MV-4-11 (cell line): ENCODE data around the gene TRPT1.

Experiments used
- DNase-seq: peaks from one replicate; lab custom pipeline; 2025; lab: John Stamatoyannopoulos, UW

Gene TRPT1

DNA sequence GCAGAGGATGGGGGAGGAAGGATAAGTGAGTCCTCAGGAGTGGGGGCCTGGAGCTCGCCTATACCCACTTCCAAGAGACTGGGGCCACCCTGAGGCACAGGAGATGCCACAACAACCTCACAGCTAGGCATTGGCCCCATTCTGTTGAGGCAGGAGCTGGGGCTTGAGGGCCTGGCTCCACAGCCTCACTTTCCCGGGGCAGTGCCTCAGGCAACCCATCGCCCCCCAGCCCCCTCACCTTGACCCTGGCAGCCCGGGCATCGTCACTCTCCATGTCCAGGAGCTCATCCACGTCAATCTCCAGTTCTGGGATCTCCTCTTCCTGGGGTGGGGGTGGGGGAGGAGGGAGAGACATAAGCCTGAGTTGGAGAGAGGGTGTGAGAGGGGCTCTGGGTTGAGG, 19.0 kb upstream of the TRPT1 start:
- DNase-seq, result no peak

DNA sequence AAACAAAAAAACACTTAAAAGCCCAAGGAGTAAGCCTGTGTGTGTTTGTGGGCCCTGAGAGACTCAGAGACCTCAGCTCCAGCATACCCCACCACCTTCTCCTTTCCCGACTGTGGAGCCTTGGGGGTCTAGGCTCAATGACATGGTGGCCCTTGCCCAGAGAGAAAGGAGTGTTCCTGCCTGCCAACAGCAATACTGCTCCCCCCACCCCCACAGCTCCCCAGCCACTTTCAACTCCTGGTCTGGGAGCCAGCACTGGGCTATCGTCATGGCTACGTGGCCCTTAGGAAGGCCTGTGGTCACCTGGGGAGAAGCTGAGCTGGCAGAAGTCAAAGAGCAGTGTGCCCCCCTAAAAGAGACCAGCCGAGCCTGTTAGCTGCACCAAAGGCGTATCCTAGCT, 18.1 kb upstream of the TRPT1 start:
- no peak for DNase-seq

DNA sequence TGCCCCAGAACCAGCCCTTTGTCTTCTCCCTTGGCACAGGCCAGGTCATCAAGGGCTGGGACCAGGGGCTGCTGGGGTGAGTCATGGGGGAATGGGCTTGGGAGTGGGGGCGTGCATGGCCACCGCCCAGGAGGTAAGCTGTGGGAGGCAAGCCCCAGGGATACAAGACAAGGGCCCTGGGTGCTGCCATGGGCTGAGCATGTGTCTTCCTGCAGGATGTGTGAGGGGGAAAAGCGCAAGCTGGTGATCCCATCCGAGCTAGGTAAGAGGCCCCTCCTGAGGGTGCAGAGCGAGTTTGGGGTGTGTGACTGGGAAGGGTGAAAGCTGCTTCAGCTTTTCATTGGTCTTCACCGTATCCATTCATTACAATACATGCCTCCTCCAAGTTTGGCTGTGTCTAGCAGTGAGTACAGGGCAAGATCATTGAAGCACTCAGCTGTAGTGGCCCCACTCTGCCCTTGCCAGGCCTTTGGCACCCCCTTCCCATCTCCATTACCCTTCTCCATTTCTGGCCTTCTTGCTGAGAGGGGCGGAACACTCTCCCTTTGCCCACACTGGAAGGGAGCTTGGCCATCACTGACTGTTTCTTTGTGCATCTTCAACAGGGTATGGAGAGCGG, 17.4 kb upstream of the TRPT1 start:
- no peak for DNase-seq

DNA sequence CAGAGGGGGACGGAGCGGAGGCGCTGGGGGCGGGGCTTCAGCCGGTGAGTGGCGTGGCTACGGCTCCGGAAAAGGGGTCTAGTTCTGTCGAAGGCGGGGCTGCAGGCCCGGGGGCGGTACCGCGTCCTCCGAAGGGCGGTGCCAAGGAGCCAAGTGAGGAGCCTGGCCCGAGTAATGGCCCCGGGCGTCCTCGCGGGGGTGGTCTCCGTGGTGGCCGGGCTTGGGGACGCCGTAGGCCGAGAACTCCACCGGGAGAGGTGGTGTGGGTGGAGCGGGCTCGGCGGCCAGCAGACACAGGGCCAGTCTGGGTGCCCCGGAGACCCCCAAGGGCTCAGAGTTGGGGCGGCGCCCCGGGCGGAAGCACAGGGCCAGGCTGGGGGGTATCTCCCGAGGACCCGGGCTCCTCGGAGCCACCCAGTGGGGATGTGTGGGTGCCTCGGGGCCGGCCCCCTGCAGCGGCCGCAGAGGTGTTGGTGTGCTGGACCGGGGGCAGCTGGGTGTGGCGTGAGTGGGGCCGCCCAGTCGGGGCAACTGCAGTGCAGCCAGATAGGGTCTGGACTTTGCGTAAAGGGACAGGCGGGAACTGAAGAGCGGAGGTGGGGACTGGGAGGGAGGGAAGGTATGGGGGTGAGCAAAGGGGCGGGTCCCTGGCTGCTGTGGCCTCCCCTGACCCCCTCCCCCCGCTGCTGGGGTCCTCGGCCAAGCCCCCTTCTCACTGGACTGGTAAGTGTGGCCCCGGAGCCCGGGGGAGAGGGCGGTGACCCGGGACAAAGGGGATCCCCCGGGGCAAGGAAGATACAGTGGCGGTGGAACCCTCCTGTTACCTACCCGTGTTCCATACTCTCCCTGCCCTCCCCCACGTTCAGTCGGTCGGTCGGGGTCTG, 15.7 kb upstream of the TRPT1 start:
- no peak for DNase-seq

DNA sequence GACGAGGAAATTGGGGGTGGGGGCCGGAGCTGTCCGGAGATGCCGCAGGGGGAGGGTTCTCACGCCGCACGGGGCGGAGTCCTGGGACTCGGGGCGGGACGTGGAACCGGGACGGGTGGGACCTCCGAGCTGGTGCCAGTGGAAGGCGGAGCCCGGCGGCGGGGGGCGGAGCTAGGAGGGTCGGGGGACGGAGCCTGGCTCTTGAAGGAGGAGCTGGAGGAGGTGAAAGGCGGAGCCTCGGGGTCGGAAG, 15.2 kb upstream of the TRPT1 start:
- peak; percentile 97 for DNase-seq

DNA sequence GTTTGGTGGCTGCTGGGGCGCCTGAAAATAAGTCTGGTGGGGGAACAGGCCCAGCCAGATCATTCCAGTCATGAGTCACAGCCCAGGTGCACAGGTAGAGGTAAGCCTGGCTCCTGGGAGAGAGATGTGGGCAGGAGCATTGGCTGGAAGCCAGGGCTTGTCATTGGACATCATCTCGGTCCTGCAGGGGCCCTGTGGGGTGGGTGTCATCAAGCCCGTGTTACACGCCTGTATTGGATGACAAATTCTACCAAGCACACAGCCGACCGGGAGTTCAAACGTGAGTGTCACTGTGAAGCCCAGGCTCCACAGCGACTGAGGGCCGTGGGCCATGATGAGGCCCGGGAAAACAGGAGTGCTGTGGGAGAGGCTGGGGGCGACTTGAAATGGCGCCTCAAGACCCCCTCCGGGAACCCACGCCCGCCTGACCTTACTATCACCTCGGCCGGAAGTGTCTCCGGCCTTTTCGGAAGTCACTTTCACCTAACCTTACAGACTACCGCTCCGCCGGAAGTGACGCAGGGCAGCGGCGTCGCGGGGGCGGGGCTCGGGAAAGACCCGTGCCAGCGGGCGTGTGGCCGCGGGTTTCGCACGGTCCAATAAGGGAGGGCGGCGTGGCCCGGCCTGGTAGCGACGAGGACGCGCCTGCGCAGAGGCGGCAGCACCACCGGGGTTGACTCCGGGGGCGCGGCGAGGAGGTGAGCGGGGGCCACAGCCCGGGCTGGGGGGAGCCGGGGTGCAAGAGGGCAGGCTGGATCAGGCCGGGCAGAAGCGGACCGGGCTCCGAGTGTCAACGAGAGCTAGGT, 14.7 kb upstream of the TRPT1 start, which contains the start of gene FKBP2:
TSS of gene FKBP2 (plus strand) at position 661 of the 806 bp plus-strand sequence. CDS start 1,293 bp downstream, outside the sequence.
- peak; percentile 96 for DNase-seq

DNA sequence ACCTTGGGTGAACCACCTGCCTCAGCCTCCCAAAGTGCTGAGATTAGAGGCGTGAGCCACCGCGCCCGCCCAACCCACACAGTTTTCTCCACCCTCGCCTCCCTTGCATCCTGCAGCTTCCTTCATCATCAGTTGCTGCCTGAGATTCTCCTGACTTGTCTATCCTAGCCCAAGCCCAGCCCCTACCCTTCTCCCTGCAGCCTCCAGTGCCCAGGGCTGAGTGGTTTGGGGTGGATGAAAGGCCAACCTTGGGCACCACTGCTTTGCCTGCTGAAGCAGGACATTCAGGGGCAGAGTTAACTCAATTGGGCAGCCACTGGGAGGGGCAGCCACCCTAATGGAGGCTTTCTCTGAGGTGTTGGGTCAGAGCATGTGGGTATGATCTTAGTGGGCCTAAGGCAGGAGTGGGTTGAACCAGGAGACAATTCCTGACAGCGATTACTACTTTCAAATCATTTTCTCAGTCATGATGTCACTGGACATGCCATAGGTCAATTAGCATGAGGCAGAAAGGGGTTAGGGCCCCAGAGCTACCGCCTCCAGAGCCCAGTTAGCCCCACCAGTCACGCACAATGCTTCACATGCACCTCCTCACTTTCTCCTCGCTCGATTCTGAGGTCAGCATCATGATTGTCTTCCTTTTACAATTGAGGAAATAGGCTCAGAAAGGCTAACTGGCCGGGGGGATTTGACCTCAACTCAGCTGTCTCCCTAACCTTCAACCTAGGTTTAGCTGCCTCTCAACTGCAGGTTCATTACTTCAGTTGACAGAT, 13.9 kb upstream of the TRPT1 start:
- peak; percentile 98 for DNase-seq

DNA sequence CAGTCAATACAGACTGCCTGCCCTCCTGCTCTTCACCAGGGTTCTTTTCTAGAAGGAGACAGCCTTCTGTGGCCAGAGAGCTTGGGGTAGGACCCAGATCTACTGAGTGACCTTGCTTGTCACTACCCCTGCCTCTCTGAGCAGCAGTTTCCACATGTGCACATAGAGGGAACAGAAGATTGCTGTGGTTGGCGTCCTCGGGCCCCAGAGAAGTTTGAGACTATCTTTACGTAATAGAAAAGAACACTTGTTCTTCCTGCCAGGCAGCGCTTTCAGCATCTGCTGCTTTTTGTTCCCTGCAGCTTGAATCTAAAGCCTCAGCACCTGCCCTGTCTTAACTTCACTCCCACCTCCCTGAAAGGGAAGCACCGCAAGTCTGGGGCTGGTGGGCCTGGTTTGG, 13.0 kb upstream of the TRPT1 start:
- DNase-seq, result peak; percentile 91

DNA sequence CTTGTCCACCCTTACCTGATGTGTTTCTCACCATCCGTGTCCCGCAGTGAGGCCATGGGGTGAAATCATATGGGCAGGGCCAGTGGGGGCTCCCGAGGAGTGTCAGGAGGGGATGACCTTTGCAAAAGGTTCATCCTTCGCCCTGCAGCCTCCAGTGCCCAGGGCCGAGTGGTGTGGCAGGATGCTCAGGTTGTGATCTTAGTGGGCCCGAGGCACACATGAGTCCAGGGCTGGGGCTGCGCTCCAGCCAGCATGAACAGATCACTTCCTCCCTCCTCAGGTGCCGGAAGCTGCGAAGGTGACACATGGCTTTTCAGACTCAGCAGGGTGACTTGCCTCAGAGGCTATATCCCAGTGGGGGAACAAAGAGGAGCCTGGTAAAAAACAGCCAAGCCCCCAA, 12.1 kb upstream of the TRPT1 start:
- DNase-seq, result no peak

DNA sequence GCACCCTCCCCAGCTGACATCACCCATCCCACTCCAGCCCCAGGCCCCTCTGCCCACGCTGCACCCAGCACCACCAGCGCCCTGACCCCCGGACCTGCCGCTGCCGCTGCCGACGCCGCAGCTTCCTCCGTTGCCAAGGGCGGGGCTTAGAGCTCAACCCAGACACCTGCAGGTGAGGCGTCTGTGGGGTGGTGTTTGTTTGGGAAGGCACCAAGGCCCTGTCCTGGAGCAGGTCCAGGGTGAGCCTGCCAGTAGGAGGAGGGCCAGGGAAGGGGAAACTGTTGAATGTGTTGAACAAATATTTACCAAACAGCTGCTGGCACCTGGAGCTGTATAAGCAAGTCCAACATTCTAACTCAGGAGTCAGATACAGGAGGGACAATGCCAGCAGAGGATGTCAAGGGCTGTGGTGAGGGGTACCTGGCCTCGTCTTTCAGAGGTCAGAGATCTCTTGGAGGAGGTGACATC, 11.5 kb upstream of the TRPT1 start:
- no peak for DNase-seq

DNA sequence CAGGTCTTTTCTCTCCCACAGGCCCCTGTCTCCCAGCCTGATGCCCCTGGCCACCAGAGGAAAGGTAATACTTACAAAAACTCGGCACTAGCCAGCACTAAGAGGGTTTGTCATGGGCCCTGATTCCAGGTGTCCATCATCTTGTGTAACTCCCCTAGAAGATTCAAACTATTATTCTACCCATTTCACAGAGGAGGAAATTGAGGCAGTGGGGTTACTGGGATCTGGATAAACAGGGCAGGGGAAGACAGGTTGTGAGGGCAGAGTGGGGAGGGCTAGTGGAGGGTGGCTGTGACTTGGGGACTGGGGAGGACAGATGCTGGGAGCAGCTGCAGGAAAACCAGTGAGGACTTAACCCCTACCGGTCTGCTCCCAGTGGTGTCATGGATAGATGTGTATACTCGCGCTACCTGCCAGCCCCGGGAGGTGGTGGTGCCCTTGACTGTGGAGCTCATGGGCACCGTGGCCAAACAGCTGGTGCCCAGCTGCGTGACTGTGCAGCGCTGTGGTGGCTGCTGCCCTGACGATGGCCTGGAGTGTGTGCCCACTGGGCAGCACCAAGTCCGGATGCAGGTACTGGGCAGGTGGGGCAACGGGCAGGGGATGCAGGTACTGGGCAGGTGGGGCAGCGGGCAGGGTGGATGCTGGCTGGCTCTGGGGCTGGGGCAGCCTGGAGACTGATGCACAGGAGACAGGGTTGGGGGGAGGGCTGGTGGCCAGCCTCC, 9.6 kb upstream of the TRPT1 start:
- DNase-seq, result no peak

DNA sequence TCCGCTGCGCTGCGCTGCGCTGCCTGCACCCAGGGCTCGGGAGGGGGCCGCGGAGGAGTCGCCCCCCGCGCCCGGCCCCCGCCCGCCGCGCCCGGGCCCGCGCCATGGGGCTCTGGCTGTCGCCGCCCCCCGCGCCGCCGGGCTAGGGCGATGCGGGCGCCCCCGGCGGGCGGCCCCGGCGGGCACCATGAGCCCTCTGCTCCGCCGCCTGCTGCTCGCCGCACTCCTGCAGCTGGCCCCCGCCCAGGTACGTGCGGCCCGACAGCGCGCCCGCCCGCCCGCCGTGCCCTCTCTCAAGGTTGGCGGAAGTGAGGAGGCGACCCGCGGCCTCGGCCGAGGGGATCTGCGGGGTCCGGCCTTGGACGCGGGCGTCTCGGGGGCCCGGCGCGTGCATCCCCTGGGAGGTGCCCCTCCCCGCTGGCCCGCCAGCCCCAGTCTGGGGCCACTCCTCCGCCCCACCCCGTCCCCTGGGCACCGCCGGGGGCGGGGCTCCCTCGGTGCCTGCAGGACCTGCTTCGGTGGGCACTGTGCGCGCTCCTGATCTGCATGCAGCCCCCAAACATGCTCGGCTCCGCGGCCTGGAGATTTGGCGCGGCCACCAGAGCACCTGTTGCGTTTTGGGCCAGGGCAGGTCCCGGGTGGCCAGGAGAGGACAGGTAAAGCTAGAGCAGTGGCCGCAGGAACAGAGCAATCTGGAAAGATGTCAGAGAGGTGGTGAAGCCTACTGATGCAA, 8.8 kb upstream of the TRPT1 start:
- no peak for DNase-seq

DNA sequence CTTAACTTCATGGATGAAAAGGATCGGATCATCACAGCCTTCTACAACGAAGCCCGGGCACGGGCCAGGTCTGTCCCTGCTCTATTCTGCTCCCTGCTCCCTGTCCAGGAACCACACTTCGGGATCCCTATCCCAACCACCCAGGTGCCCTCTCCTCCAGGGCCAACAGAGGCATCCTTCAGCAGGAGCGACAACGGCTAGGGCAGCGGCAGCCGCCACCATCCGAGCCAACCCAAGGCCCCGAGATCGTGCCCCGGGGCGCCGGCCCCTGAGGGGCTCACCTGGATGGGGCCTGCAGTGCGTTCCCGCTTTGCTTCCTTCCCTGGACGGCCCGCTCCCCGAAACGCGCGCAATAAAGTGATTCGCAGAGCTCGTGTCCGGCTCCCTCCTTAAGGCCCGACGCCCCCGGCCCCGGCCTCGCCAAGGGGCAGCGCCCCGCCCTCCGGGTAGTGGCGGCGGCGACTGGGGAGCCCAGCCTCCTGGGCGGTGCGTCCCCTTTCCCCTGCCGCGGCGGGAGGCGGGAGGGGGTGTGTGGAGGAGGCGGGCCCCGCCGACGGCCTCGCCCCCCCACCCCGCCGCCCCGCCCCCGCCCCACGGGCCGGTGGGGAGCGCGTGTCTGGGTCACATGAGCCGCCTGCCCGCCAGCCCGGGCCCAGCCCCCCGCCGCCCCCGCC, 8.1 kb upstream of the TRPT1 start, which contains the start of gene VEGFB:
TSS of gene VEGFB (plus strand) at position 672 of the 674 bp plus-strand sequence. CDS start 250 bp downstream, outside the sequence.
- DNase-seq, result no peak

DNA sequence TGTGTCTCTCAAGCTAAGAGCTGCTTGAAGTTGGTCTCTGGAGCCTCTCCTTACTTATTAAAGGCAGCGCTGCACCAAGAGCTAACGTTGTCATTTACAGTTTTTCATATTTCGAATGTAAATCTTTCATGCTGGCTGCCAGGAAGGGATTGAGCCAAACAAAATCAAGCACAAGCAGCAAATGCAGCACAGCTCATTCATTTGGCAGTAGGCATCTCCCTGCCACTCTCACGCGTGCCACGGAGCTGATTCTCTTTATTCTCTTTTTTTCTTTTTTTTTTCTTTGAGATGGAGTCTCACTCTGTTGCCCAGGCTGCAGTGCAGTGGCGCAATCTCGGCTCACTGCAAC, 7.0 kb upstream of the TRPT1 start:
- DNase-seq, result no peak

DNA sequence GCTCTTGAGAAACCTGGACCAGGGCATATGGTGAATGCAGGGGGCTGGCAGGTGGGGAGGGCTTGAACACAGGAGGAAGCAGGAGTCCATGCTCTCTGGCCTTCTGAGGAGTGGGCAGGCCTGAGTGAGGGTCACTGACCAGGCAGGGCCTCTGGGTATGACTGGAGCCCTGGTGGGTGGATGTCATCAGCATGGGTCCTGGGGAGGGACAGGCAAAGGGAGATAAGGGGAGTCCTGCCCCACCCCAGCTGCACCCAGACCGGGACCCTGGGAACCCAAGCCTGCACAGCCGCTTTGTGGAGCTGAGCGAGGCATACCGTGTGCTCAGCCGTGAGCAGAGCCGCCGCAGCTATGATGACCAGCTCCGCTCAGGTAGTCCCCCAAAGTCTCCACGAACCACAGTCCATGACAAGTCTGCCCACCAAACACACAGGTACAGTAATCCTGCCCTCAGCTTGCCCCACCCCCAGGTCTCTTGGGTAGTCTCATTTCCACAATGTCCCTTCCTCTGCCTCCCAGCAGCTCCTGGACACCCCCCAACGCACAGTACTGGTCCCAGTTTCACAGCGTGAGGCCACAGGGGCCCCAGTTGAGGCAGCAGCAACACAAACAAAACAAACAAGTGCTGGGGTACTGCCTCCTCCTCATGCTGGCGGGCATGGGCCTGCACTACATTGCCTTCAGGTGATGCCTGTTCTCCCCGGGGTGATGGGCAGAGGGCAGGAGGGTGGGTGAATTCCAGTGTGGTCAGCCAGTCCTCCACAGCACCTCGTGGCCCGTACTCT, 6.4 kb upstream of the TRPT1 start:
- no peak for DNase-seq

DNA sequence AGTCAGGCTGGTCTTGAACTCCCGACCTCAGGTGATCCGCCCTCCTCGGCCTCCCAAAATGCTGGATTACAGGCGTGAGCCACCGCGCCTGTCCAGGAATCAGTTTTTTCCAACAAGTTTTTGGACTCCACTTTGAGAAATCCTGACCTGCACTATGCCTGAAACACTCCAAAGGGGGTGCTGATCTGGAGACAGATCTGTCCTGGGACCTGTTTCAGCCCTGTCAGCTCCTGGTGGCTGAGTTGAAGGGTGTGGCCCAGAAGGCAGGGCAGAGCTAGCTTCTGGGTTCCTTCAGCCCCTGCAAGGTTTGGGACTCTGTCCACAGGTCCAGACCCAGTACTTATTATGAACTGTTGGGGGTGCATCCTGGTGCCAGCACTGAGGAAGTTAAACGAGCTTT, 5.6 kb upstream of the TRPT1 start:
- no peak for DNase-seq

DNA sequence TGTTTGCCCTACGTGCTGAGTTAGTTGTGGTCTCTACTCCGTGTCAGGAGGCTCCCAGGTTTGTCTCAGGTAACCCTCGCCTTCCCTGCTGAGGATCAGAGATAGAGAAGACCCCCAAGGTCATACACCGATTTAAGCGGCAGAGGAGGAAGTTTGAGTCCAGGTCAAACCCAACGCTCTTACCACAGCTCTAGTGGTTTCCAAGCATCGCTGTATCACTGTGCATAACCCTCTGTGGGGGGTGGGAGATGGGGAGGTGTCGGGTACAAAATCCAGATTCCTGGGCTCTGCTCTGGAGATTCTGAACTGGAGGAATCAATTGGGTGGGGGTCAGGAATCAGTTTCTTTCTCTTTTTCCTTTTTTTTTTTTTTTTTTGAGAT, 5.0 kb upstream of the TRPT1 start:
- DNase-seq, result peak; percentile 55

DNA sequence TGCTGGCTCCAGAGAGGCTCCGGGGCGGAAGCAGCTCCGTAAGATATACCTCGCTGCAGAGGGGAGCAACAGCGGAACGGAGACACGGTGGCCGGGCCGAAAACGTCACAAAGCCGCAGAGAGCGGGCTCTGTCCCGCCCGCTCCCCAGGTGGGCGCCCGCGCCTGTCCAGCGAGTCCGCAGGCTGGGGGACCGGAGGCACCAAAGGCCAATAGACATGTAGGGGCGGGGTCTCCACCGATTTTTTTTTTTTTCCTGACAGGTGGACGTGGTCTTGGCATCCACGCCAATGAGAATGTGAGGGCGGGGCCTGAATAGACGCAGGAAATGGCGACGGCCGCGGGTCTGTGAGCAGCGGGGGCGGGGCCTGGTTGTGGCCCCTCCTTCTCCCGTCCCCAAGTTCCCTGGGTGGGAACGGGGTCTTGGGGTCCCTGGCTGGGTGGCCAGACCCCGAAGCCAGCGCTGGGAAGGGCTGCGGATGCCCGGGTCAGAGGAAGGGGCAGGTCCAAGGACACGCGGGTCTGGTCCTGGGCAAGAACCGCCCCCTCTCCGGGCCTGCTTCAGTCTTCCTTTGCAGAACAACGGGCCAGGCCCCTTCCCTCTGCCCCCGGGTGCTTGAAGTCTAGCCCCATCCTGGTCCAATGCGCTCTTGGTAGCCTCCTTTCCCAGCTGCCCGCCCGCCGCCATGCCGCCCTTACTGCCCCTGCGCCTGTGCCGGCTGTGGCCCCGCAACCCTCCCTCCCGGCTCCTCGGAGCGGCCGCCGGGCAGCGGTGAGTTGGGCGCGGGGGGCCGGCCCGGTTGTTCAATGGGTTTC, 4.4 kb upstream of the TRPT1 start, which contains the start of gene DNAJC4:
TSS of gene DNAJC4 (plus strand) at position 378 of the 814 bp plus-strand sequence. CDS start at position 685, 307 bp downstream.
- DNase-seq, result peak; percentile 85
